M059J (cell line): ENCODE measurements around the gene STAB1. TPM values are rescaled to one million over a fixed set of nuclear protein-coding genes. Genes with fewer than 3 reads are reported as not detected.

Source experiments
- DNase-seq: peaks from one replicate; pipeline ENCODE4 v3.0.0-alpha.2; 2012; ENCODE audit warnings: low read depth
- total RNA-seq: library from RNA; depleted of rRNA; stranded (reverse); fragments of >200 nt; shearing (Covaris generic); gene quantifications from 2 replicates; pipeline ENCODE4 v1.2.3, GENCODE V29; 2014

STAB1 gene
- total RNA-seq, 1 experiment from 2014 or later, result not detected

GRCh38 chr3:52503788-52504424 lies 8.8 kb downstream of the STAB1 start:
- DNase-seq, result no peak

- no peak for DNase-seq
Measured at GRCh38 chr3:52504977-52505376, 9.8 kb downstream of the STAB1 start.

- no peak for DNase-seq
Measured at GRCh38 chr3:52506266-52506966, 11.3 kb downstream of the STAB1 start.

- peak; percentile 87 for DNase-seq
Measured at GRCh38 chr3:52507359-52507758, 12.2 kb downstream of the STAB1 start.

GRCh38 chr3:52509753-52510328 lies 14.7 kb downstream of the STAB1 start:
- DNase-seq, result no peak

- no peak for DNase-seq
Measured at GRCh38 chr3:52511509-52511908, 16.4 kb downstream of the STAB1 start.

GRCh38 chr3:52512105-52512504 lies 17.0 kb downstream of the STAB1 start:
- DNase-seq, result no peak

- no peak for DNase-seq
Measured at GRCh38 chr3:52512727-52513126, 17.6 kb downstream of the STAB1 start.

GRCh38 chr3:52513281-52513680 lies 18.1 kb downstream of the STAB1 start:
- no peak for DNase-seq

GRCh38 chr3:52514576-52514975 lies 19.4 kb downstream of the STAB1 start:
- no peak for DNase-seq

- DNase-seq, result no peak
Measured at GRCh38 chr3:52515192-52515591, 20.1 kb downstream of the STAB1 start.

GRCh38 chr3:52516509-52517195 lies 21.5 kb downstream of the STAB1 start:
- DNase-seq, result no peak

- no peak for DNase-seq
Measured at GRCh38 chr3:52517796-52518722, 22.9 kb downstream of the STAB1 start.

GRCh38 chr3:52518723-52519444 lies 23.7 kb downstream of the STAB1 start:
- no peak for DNase-seq

- no peak for DNase-seq
Measured at GRCh38 chr3:52519445-52520140, 24.5 kb downstream of the STAB1 start.

- DNase-seq, result no peak
Measured at GRCh38 chr3:52520141-52520667, 25.1 kb downstream of the STAB1 start.

GRCh38 chr3:52520716-52521487 lies 25.8 kb downstream of the STAB1 start:
- DNase-seq, result no peak

- no peak for DNase-seq
Measured at GRCh38 chr3:52521488-52521824, 26.3 kb downstream of the STAB1 start.
